HUES6 (cell line): Measurements from ENCODE around the gene STAT5B.
"Not testable (repeated sequence)": the region's sequence is repeated elsewhere in the genome, so short reads cannot be mapped to it uniquely, and the experiment has no call there.

Experiments used
- H3K27ac ChIP-seq: 2 replicates; pipeline ENCODE4 v1.7.0; 2013; ENCODE audit warnings: low read depth, mild to moderate bottlenecking, low read length, inconsistent platforms
- H3K27me3 ChIP-seq: 2 replicates; pipeline ENCODE4 v1.6.1; 2013; ENCODE audit warnings: low read length; ENCODE audit not compliant: control insufficient read depth, insufficient read depth
- H3K36me3 ChIP-seq: 2 replicates; pipeline ENCODE4 v1.6.1; 2013; ENCODE audit warnings: low read length; ENCODE audit not compliant: control insufficient read depth, insufficient read depth
- H3K4me1 ChIP-seq: 2 replicates; pipeline ENCODE4 v1.6.1; 2013; ENCODE audit warnings: low read length; ENCODE audit not compliant: control insufficient read depth, insufficient read depth
- H3K4me3 ChIP-seq: 2 replicates; pipeline ENCODE4 v1.5.1; 2013; ENCODE audit warnings: low read depth, low read length
- H3K9ac ChIP-seq: one replicate; pipeline ENCODE4 v1.6.1; 2013; ENCODE audit warnings: mild to moderate bottlenecking, low read length
- H3K9me3 ChIP-seq: 2 replicates; pipeline ENCODE4 v1.6.1; 2013; ENCODE audit warnings: low read depth, low read length; ENCODE audit not compliant: control insufficient read depth, insufficient read depth

Gene STAT5B

DNA sequence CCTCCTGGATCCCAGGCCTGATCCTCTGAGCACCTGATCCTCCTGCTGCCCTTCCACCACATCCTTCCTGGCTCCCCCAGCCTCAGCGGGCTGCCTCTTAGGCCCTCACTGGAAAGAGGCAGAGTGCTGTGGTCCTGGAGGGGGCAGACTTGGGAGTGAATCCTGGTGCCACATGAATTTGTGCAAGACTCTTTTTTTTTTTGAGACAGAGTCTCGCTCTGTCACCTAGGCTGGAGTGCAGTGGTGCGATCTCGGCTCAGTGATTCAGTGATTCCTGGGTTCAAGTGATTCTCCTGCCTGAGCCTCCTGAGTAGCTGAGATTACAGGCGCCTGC is 84.9 kb downstream of the STAT5B start:
- H3K4me1 ChIP-seq: peaks cover 14% of the 10 kb centered on the region; the same call in 1 of the 2 replicates
- no peaks in the 10 kb centered on the region for H3K36me3 ChIP-seq
- no peak overlapping the region for H3K4me3 ChIP-seq
- H3K27me3 ChIP-seq: no peaks in the 10 kb centered on the region
- no peak overlapping the region for H3K27ac ChIP-seq
- no peak overlapping the region for H3K9ac ChIP-seq
- no peaks in the 10 kb centered on the region for H3K9me3 ChIP-seq

DNA sequence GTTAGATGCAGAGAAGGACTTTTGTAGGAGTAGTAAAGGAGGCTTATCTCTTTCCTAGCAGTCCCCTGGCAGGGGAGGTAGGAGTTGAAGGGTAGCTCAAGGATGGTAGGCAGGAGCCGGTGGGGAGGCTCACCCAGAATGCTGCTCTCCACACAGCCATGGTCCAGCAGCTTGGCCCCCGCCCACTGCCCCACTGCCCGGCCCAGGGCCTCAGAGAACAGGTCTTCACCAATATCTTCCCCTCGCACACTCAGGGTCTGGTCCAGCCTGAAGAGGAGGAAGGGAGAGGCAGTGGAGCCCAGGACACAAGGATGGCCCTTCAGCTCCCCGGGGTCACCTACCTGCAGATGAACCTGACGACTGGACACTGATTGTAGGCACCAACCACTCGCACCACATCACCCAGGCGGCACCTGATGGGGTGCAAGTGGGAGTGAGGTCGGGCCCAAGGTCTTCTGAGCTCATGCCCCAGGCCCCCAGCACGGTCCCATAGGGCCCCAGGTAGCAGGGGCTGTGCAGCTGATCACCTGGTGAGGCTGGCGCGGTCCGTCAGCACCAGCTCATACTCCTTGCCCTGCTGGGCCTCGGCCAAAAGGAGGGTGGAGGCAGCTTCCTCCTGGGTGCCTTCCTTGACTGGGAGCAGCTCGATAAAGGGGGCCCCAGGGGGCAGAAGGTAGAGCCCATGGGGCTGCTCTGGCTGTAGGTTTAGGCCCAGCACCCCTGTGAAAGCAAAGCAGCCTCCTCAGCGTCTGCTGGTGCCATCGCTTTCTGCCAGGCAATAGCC is 85.5 kb downstream of the STAT5B start:
- no peak overlapping the region for H3K4me3 ChIP-seq
- peaks cover 16% of the 10 kb centered on the region for H3K4me1 ChIP-seq
- H3K36me3 ChIP-seq: no peaks in the 10 kb centered on the region
- H3K27ac ChIP-seq: no peak overlapping the region
- no peak overlapping the region for H3K9ac ChIP-seq
- no peaks in the 10 kb centered on the region for H3K9me3 ChIP-seq
- H3K27me3 ChIP-seq: no peaks in the 10 kb centered on the region

DNA sequence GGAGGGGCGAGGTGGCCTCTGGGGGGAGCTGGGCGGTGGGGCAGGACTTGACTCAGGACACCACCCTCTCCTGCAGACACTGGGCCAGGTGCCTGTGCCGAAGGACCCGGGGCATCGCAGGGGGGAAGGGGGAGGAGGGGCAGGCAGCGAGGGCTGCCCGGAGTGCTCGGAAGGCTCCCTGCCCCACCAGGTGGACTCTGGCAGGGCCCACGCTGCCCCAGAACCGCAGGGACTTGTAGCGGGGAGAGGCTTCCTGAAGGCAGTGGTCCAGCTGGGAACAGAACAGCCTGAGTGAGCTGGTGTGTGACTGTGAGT is 86.6 kb downstream of the STAT5B start:
- no peaks in the 10 kb centered on the region for H3K36me3 ChIP-seq

GRCh38 chr17:42188749-42189650 is 87.2 kb downstream of the STAT5B start:
- Histone ChIP-seq H3K9ac (no peak overlapping the region), H3K27me3 (peaks cover 15% of the 10 kb centered on the region), H3K27ac (no peak overlapping the region), H3K36me3 (no peaks in the 10 kb centered on the region), H3K4me3 (no peak overlapping the region), H3K4me1 (peaks cover 25% of the 10 kb centered on the region), H3K9me3 (no peaks in the 10 kb centered on the region)

More for the DNA sequence above, 86.6 kb downstream of the STAT5B start:
- Histone ChIP-seq H3K4me1 (peaks cover 27% of the 10 kb centered on the region), H3K9me3 (no peaks in the 10 kb centered on the region), H3K27ac (no peak overlapping the region), H3K27me3 (peaks cover 10% of the 10 kb centered on the region), H3K9ac (no peak overlapping the region), H3K4me3 (no peak overlapping the region)

DNA sequence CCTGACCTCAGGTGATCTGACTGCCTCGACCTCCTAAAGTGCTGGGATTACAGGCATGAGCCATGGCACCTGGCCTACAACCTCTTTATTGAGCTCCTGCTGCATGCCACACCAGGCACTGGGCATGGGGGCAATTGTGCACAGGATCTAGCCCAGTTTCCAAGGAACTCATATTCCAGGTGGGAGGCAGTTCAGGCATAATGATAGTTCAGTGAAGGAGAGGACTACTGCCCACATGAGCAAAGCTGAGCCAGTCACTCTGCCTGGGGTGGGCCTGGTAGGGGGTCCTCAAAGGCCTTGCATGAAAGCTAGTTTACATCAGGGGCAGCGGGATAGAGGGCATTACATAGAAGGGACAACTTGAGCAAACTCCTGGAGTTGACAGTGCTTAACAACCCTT is 88.4 kb downstream of the STAT5B start:
- Histone ChIP-seq H3K4me1 (peaks cover 20% of the 10 kb centered on the region), H3K27ac (no peak overlapping the region), H3K4me3 (no peak overlapping the region), H3K9ac (no peak overlapping the region), H3K27me3 (peaks cover 26% of the 10 kb centered on the region), H3K36me3 (no peaks in the 10 kb centered on the region), H3K9me3 (no peaks in the 10 kb centered on the region)

DNA sequence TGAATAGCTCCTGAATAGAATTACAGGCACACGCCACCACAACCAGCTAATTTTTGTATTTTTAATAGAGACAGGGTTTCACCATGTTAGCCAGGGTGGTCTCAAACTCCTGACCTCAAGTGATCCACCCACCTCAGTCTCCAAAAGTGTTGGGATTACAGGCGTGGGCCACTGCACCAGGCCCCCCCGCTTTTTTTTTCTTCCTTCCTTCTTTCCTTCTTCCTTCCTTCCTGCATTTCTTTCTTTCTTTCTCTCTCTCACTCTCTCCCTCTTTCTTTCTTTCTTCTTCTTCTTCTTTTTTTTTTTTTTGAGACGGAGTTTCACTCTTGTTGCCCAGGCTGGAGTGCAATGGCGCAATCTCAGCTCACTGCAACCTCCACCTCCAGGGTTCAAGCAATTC is 90.0 kb downstream of the STAT5B start:
- H3K4me1 ChIP-seq: peaks cover 24% of the 10 kb centered on the region
- H3K9ac ChIP-seq, H3K27ac ChIP-seq, H3K36me3 ChIP-seq, H3K9me3 ChIP-seq, H3K4me3 ChIP-seq: not testable (repeated sequence)
- H3K27me3 ChIP-seq: peaks cover 43% of the 10 kb centered on the region

GRCh38 chr17:42185621-42185930 is 90.6 kb downstream of the STAT5B start:
- H3K27ac ChIP-seq: no peak overlapping the region
- H3K4me3 ChIP-seq: no peak overlapping the region
- H3K9ac ChIP-seq: no peak overlapping the region
- peaks cover 49% of the 10 kb centered on the region for H3K27me3 ChIP-seq
- H3K9me3 ChIP-seq: no peaks in the 10 kb centered on the region
- no peaks in the 10 kb centered on the region for H3K36me3 ChIP-seq
- H3K4me1 ChIP-seq: peaks cover 24% of the 10 kb centered on the region

GRCh38 chr17:42184713-42185620 is 91.2 kb downstream of the STAT5B start, which contains the start of gene HCRT:
TSS of gene HCRT (minus strand) at chr17:42185452. CDS start at chr17:42185365, 87 bp downstream.
- Histone ChIP-seq H3K27me3 (peaks cover 54% of the 10 kb centered on the region), H3K9me3 (no peaks in the 10 kb centered on the region), H3K4me1 (peaks cover 24% of the 10 kb centered on the region), H3K9ac (no peak within 1 kb of the TSS), H3K4me3 (peak within 1 kb of the TSS; percentile 84; the same call in 1 of the 2 replicates), H3K27ac (no peak within 1 kb of the TSS), H3K36me3 (no peaks in the 10 kb centered on the region)

GRCh38 chr17:42183741-42184711 is 92.2 kb downstream of the STAT5B start:
- Histone ChIP-seq H3K4me3 (peak overlapping the region; percentile 84), H3K36me3 (no peaks in the 10 kb centered on the region), H3K9ac (peak overlapping the region; percentile 67), H3K9me3 (no peaks in the 10 kb centered on the region), H3K27ac (no peak overlapping the region), H3K4me1 (peaks cover 24% of the 10 kb centered on the region), H3K27me3 (peaks cover 63% of the 10 kb centered on the region)
